Measurements from ENCODE around the gene LTB. TPM values are rescaled to one million over a fixed set of nuclear protein-coding genes. Genes with fewer than 3 reads are reported as not detected.

Gene LTB
- total and polyA plus RNA-seq, 3 experiments from 2014 or later, result 196 to 1,182 (median 206) TPM

DNA sequence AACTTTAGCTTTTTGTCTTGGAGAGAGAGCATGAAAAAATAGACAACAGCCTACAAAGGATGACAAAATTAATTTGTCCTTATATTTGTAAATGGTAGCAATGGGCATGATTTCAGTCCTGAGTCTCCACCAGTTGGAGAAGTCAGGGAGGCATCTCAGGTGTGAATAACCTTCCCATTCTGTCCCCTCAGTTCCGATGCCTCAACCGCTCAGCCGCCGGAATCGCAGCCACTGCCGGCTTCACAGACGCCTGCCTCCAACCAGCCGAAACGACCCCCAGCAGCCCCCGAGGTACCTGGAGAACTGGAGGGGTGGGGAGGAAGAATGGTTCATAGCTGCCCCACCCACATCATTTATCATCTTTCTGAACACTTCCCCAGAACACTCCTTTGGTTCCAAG is 41.8 kb upstream of the LTB start:
- no peak overlapping the region for H3K27ac ChIP-seq (ENCODE audit: low read depth, low read length)
- H3K27me3 Mint-ChIP-seq, result no peaks in the 10 kb centered on the region
- CTCF ChIA-PET, result no interaction called here
- H3K4me1 ChIP-seq (ENCODE audit: insufficient read depth, low read length), result peaks cover 17% of the 10 kb centered on the region
- no peaks in the 10 kb centered on the region for H3K9me3 ChIP-seq (ENCODE audit: low read length)
- no peaks in the 10 kb centered on the region for H3K27me3 ChIP-seq (ENCODE audit: insufficient read depth, low read length, poor library complexity, severe bottlenecking)
- H3K36me3 Mint-ChIP-seq, result peaks cover 4 to 69% (median 33%) of the 10 kb centered on the region in 3 donors
- POLR2A ChIA-PET, result no interaction called here
- no peak overlapping the region for H3K4me3 ChIP-seq (ENCODE audit: low read length)
- no peak for DNase-seq
- H3K4me3 Mint-ChIP-seq, result no peak overlapping the region
- peaks cover 22 to 42% (median 23%) of the 10 kb centered on the region in 3 donors for H3K4me1 Mint-ChIP-seq
- peaks cover 57% of the 10 kb centered on the region for H3K36me3 ChIP-seq (ENCODE audit: insufficient read depth, low read length)
- H3K9me3 Mint-ChIP-seq, result no peaks in the 10 kb centered on the region
- peak overlapping the region in 3 of 8 donors; percentile 9 to 54 (median 26) for H3K27ac Mint-ChIP-seq

DNA sequence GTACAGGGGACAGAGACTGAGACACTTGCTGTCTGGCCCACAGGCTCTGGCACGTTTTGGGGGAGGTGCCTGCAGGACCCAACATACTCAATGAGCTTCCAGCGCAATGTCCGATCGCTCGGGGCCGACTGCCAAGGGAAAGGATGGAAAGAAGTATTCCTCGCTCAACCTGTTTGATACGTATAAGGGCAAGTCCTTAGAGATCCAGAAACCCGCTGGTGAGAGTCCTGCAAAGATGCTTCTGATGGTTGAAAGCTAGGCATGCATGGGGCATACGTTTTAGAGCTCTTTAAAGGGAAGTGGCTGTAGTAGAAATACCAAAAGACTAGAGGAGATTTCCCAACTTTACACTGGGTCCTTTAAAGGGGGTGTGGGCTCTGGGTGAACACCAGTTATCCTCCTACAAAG is 40.5 kb upstream of the LTB start:
- Histone ChIP-seq H3K27ac (ENCODE audit: low read depth, low read length) (no peak overlapping the region), H3K27me3 (ENCODE audit: insufficient read depth, low read length, poor library complexity, severe bottlenecking) (no peaks in the 10 kb centered on the region), H3K9me3 (ENCODE audit: low read length) (no peaks in the 10 kb centered on the region), H3K4me1 (ENCODE audit: insufficient read depth, low read length) (peaks cover 17% of the 10 kb centered on the region), H3K36me3 (ENCODE audit: insufficient read depth, low read length) (peaks cover 44% of the 10 kb centered on the region), H3K4me3 (ENCODE audit: low read length) (no peak overlapping the region)
- Mint-ChIP-seq H3K9me3 (no peaks in the 10 kb centered on the region), H3K4me3 (peak overlapping the region in 4 of 7 donors; percentile 33 to 91 (median 75)), H3K4me1 (peaks cover 22 to 41% (median 26%) of the 10 kb centered on the region in 3 donors), H3K36me3 (peaks cover 4 to 57% (median 26%) of the 10 kb centered on the region in 3 donors), H3K27ac (peak overlapping the region in 7 of 8 donors; percentile 39 to 99 (median 95)), H3K27me3 (no peaks in the 10 kb centered on the region)
- no peak for DNase-seq
- ChIA-PET CTCF (interaction anchor here (0.9 to 2.4 kb wide), 5 partner anchors 11 to 72 kb away, joined by 3 to 15 read pairs (median 4); partner anchors contain the start of gene BAG6), POLR2A (interaction anchor here (0.6 to 0.8 kb wide), 3 partner anchors 17 to 38 kb away, joined by 3 to 9 read pairs (median 3); partner anchors contain the start of gene C6orf47)

DNA sequence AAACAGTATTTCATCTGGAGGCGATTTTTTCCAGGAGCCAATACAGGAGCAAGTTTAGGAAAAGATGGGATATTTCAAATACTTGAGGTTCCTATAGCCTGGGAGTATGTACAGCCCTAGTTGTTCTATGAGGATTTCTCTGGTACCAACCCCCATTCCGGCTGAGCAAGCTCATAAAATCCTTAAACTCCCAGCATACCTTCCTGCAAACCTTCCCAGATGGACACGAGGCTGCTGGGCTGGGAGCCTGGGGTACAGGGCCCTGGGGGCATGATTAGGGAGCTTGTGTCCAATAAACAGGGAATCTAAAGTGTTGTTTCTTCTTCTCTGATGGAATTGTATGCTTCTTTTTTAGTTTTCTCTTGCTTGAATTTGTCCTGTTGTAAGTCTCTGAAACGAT is 39.8 kb upstream of the LTB start:
- peak overlapping the region; percentile 90 to 99 (median 96) for H3K27ac Mint-ChIP-seq
- no peaks in the 10 kb centered on the region for H3K9me3 Mint-ChIP-seq
- no peak overlapping the region for H3K4me3 ChIP-seq (ENCODE audit: low read length)
- DNase-seq, result no peak
- peaks cover 17% of the 10 kb centered on the region for H3K4me1 ChIP-seq (ENCODE audit: insufficient read depth, low read length)
- ChIA-PET POLR2A (interaction anchor here (0.6 to 1.5 kb wide), 5 partner anchors 25 to 115 kb away, joined by 3 to 9 read pairs (median 5); partner anchors contain the start of gene BAG6), CTCF (interaction anchor here (1.4 to 2.4 kb wide), 4 partner anchors 12 to 71 kb away, joined by 4 to 15 read pairs (median 6); partner anchors contain the start of gene BAG6)
- H3K9me3 ChIP-seq (ENCODE audit: low read length), result no peaks in the 10 kb centered on the region
- peak overlapping the region; percentile 90 to 95 (median 91) for H3K4me3 Mint-ChIP-seq
- no peaks in the 10 kb centered on the region for H3K27me3 ChIP-seq (ENCODE audit: insufficient read depth, low read length, poor library complexity, severe bottlenecking)
- H3K4me1 Mint-ChIP-seq, result peaks cover 23 to 36% (median 27%) of the 10 kb centered on the region in 3 donors
- peaks cover 37% of the 10 kb centered on the region for H3K36me3 ChIP-seq (ENCODE audit: insufficient read depth, low read length)
- peaks cover 0 to 50% (median 22%) of the 10 kb centered on the region in 3 donors for H3K36me3 Mint-ChIP-seq
- H3K27ac ChIP-seq (ENCODE audit: low read depth, low read length), result peak overlapping the region; percentile 99
- no peaks in the 10 kb centered on the region for H3K27me3 Mint-ChIP-seq

DNA sequence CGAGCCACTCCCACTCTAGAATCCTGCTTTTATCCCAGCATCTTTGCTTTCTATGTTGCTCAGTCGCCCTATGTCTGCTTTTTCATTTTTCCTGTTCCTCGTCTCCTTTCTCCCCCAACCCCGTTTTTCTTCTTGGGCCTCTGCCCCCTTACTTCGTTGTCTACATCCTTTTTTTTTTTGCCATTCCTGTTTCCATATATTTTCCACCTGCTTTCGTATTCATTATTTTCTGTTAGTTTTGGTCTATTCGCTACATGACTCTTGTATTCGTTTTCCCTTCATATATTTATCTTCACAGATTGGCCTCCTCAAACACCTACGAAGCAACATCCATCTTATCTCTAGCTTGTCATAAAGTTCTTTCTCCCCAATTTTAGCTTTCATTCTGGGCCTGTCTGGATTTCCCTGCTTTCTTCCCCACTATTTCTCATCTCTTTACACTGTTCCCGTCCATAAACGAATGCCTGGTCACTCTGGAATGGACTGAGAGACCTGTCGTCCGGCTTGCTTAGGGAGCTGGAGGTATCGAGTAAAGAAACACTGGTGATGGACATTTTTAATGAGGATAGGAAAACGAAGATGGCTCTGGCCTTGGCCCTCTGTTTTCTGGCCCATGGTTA is 39.2 kb upstream of the LTB start:
- Histone ChIP-seq H3K4me3 (ENCODE audit: low read length) (peak overlapping the region; percentile 85), H3K9me3 (ENCODE audit: low read length) (no peaks in the 10 kb centered on the region), H3K27ac (ENCODE audit: low read depth, low read length) (peak overlapping the region; percentile 99), H3K36me3 (ENCODE audit: insufficient read depth, low read length) (peaks cover 31% of the 10 kb centered on the region), H3K4me1 (ENCODE audit: insufficient read depth, low read length) (peaks cover 23% of the 10 kb centered on the region), H3K27me3 (ENCODE audit: insufficient read depth, low read length, poor library complexity, severe bottlenecking) (no peaks in the 10 kb centered on the region)
- ChIA-PET CTCF (interaction anchor here (1.1 to 2.4 kb wide), 5 partner anchors 12 to 80 kb away, joined by 3 to 15 read pairs (median 4); partner anchors contain the start of gene BAG6), POLR2A (interaction anchor here (0.6 to 1.5 kb wide), 5 partner anchors 24 to 115 kb away, joined by 3 to 9 read pairs (median 5); partner anchors contain the start of gene BAG6)
- peaks cover 0 to 46% (median 20%) of the 10 kb centered on the region in 3 donors for H3K36me3 Mint-ChIP-seq
- peak overlapping the region; percentile 90 to 99 (median 96) for H3K27ac Mint-ChIP-seq
- H3K27me3 Mint-ChIP-seq, result no peaks in the 10 kb centered on the region
- no peak for DNase-seq
- no peaks in the 10 kb centered on the region for H3K9me3 Mint-ChIP-seq
- H3K4me1 Mint-ChIP-seq, result peaks cover 27 to 42% (median 32%) of the 10 kb centered on the region in 3 donors
- peak overlapping the region; percentile 90 to 95 (median 91) for H3K4me3 Mint-ChIP-seq

DNA sequence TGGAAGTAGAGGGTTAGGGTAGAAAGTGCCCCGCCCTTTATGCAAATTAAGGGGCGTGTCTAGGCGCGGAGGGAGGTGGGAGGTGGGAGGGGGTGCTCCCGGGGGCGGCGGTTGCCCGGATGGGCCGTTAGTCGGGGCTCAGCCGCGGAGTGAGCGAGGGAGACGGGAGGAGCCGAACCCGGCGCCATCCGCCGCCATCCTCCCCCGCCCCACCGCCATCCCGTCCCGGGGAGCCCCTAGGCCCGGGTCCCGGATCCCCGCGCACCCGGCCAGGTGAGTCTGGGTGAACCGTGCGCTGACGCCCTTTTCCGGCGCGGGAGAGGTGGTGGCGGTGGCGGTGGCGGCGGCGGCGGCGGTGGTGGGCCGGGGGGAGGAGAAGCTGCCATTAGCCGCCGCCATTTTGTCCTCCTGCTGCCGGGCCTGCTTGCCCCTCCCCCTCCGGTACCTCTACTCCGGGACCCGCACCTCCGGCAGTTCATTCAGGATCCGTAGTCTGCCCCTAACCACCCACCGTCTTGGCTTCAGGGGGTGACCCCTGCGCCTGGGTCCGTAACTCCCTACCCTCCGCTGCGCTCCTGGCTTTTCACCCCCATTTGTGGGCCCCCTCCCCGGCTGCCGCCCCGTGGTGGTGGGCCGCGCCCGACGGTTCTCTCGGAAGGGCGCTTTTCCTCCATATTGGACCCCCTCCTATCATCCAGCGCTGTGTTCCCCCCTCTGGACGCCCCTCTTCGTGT is 38.5 kb upstream of the LTB start, which contains the start of gene PRRC2A:
Gene PRRC2A, plus strand, starts transcription at position 130 of the 734 bp plus-strand sequence. CDS start 2,075 bp downstream, outside the sequence.
- Histone ChIP-seq H3K9me3 (ENCODE audit: low read length) (no peaks in the 10 kb centered on the region), H3K27ac (ENCODE audit: low read depth, low read length) (peak within 1 kb of the TSS; percentile 99), H3K36me3 (ENCODE audit: insufficient read depth, low read length) (peaks cover 26% of the 10 kb centered on the region), H3K4me1 (ENCODE audit: insufficient read depth, low read length) (peaks cover 30% of the 10 kb centered on the region), H3K4me3 (ENCODE audit: low read length) (peak within 1 kb of the TSS; percentile 92), H3K27me3 (ENCODE audit: insufficient read depth, low read length, poor library complexity, severe bottlenecking) (no peaks in the 10 kb centered on the region)
- peak in 2 of 5 donors; percentile 81 to 93 for DNase-seq
- Mint-ChIP-seq H3K27ac (peak within 1 kb of the TSS; percentile 94 to 100 (median 98)), H3K4me3 (peak within 1 kb of the TSS; percentile 90 to 95 (median 91)), H3K9me3 (no peaks in the 10 kb centered on the region), H3K36me3 (peaks cover 0 to 39% (median 16%) of the 10 kb centered on the region in 3 donors), H3K4me1 (peaks cover 32 to 49% (median 39%) of the 10 kb centered on the region in 3 donors), H3K27me3 (peaks cover 0 to 1% of the 10 kb centered on the region in 2 donors)
- ChIA-PET CTCF (interaction anchor here (0.7 to 2.4 kb wide), 7 partner anchors 23 to 202 kb away, joined by 3 to 15 read pairs (median 3); partner anchors contain the start of genes DDX39B and LST1), POLR2A (interaction anchor here (0.7 to 1.5 kb wide), 8 partner anchors 24 to 1833 kb away, joined by 3 to 10 read pairs (median 4); partner anchors contain the start of genes BAG6 and GPANK1)

DNA sequence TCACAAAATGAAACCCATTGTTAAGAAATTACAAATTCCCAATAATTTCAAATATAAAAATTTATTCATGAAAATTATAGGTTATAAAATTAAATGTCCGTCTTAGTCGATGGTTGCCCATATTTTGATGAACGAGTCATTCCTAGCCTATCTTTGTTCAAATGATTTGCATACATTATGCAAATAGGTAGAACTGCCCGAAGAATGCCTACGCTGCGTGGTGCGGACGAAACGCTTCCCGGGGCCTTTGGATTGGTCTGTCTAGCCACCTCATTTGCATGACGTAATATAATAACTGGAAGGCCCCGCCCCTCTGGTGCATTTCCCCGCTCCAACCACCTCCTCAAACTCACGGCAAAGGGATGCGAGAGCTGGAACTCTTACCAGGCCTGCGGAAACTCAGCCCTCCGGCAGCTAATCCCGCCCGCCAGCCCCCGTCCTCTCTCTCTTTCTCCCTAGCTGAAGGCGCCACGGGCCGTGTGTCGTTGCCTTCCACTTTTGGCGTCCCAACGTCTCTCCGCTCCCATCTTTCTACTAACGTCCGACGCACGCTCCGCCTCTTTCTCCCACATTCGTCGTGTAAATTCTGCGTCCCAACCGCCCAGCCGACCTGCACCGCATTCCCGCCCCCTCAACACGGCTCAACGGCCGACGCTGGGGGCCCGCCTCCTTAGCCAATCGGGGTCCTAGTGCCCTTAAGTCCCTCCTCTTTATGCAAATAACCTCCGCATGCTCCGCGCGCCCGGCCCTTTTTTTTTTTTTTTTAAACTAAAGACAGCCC is 37.8 kb upstream of the LTB start:
- peaks cover 18% of the 10 kb centered on the region for H3K36me3 ChIP-seq (ENCODE audit: insufficient read depth, low read length)
- Mint-ChIP-seq H3K27me3 (peaks cover 0 to 3% of the 10 kb centered on the region in 2 donors), H3K4me3 (peak overlapping the region; percentile 86 to 95 (median 91)), H3K36me3 (peaks cover 0 to 31% (median 11%) of the 10 kb centered on the region in 3 donors), H3K4me1 (peaks cover 37 to 56% (median 47%) of the 10 kb centered on the region in 3 donors), H3K27ac (peak overlapping the region; percentile 94 to 100 (median 98)), H3K9me3 (no peaks in the 10 kb centered on the region)
- peak overlapping the region; percentile 99 for H3K27ac ChIP-seq (ENCODE audit: low read depth, low read length)
- no peaks in the 10 kb centered on the region for H3K9me3 ChIP-seq (ENCODE audit: low read length)
- peak overlapping the region; percentile 92 for H3K4me3 ChIP-seq (ENCODE audit: low read length)
- POLR2A ChIA-PET, result interaction anchor here (0.7 to 1.4 kb wide), 6 partner anchors 32 to 1834 kb away, joined by 4 to 10 read pairs (median 4); partner anchors contain the start of genes C6orf47 and GPANK1
- peak; percentile 95 to 98 (median 96) for DNase-seq
- CTCF ChIA-PET, result interaction anchor here (0.7 to 1.8 kb wide), 6 partner anchors 23 to 203 kb away, joined by 3 to 5 read pairs (median 4); partner anchors contain the start of genes DDX39B, LST1 and LTB
- no peaks in the 10 kb centered on the region for H3K27me3 ChIP-seq (ENCODE audit: insufficient read depth, low read length, poor library complexity, severe bottlenecking)
- peaks cover 37% of the 10 kb centered on the region for H3K4me1 ChIP-seq (ENCODE audit: insufficient read depth, low read length)

DNA sequence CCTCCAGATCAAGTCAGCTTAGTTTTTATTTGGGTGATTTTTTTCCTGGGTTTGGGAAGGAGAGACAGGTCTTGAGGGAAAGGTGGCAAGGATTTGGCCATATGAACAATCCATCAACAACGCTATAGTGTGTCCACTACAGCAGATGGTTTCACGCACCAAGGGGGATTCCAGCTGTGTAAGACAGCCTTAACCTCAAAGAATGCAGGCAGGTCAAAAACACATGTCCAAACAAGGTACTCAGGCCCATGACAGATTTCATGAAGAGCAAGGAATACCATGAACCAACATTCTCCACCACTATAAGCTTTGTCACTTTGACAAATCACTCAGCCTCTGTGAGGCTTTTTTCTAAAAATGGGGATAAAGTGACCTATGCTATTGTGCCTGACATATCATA is 34.8 kb upstream of the LTB start:
- peaks cover 0 to 3% of the 10 kb centered on the region in 2 donors for H3K27me3 Mint-ChIP-seq
- Histone ChIP-seq H3K9me3 (ENCODE audit: low read length) (no peaks in the 10 kb centered on the region), H3K4me3 (ENCODE audit: low read length) (no peak overlapping the region), H3K27me3 (ENCODE audit: insufficient read depth, low read length, poor library complexity, severe bottlenecking) (no peaks in the 10 kb centered on the region), H3K27ac (ENCODE audit: low read depth, low read length) (no peak overlapping the region), H3K4me1 (ENCODE audit: insufficient read depth, low read length) (peaks cover 40% of the 10 kb centered on the region), H3K36me3 (ENCODE audit: insufficient read depth, low read length) (no peaks in the 10 kb centered on the region)
- H3K4me3 Mint-ChIP-seq, result peak overlapping the region in 3 of 7 donors; percentile 38 to 53 (median 43)
- H3K9me3 Mint-ChIP-seq, result no peaks in the 10 kb centered on the region
- H3K4me1 Mint-ChIP-seq, result peaks cover 34 to 48% (median 44%) of the 10 kb centered on the region in 3 donors
- ChIA-PET POLR2A (interaction anchor here (0.6 kb wide), 1 partner anchor 35 kb away, joined by 3 read pairs; no protein-coding TSS in a partner anchor), CTCF (interaction anchor here (1.9 kb wide), 1 partner anchor 18 kb away, joined by 6 read pairs; no protein-coding TSS in a partner anchor)
- peak overlapping the region in 6 of 8 donors; percentile 7 to 82 (median 58) for H3K27ac Mint-ChIP-seq
- peaks cover 0 to 7% (median 3%) of the 10 kb centered on the region in 3 donors for H3K36me3 Mint-ChIP-seq
- no peak for DNase-seq
